Naive thymus-derived CD8-positive, alpha-beta T cell (primary cell): Measurements from ENCODE around the gene TOX4. TPM values are rescaled to one million over a fixed set of nuclear protein-coding genes. Genes with fewer than 3 reads are reported as not detected.

Experiments
- ATAC-seq, 2 donors: fragments of 150-1000 bp; cut with Tn5 transposase in 1 of 2; sonication (Bioruptor Pico), chemical (Tn5 transposase) in 1 of 2; 1 replicate in 1 of 2; 2 replicates in 1 of 2; pipeline ENCODE4 v1.10.0; 2021; ENCODE audit warnings: mild to moderate bottlenecking in 2 of 2, moderate library complexity in 2 of 2
- POLR2A ChIA-PET: fragments of 350-600 bp; sonication (Branson Sonifier 250); formaldehyde crosslinking; loops from one replicate; lab custom pipeline; 2021; ENCODE audit warnings: antibody characterized with exemption; lab: Charles Lee
- DNase-seq, 10 donors: peaks; one replicate each; pipeline versions ENCODE4 v3.0.0 to v3.0.0-alpha.2; 2020 to 2022
- H3K27ac Mint-ChIP-seq, 10 donors: one replicate each; pipeline ENCODE4 v1.8.0; 2020 to 2022; ENCODE audit warnings: mild to moderate bottlenecking in 10 of 10, mixed read lengths in 10 of 10, moderate library complexity in 4 of 10, inconsistent platforms in 1 of 10
- H3K27me3 Mint-ChIP-seq, 5 donors: one replicate each; pipeline ENCODE4 v1.8.0; 2021 to 2022; ENCODE audit warnings: mixed read lengths in 5 of 5
- H3K36me3 Mint-ChIP-seq, 3 donors: one replicate each; pipeline ENCODE4 v1.8.0; 2020 to 2022; ENCODE audit warnings: mixed read lengths in 3 of 3, mild to moderate bottlenecking in 2 of 3, inconsistent platforms in 1 of 3
- H3K4me1 Mint-ChIP-seq, 4 donors: one replicate each; pipeline ENCODE4 v1.8.0; 2021 to 2022; ENCODE audit warnings: mixed read lengths in 4 of 4
- H3K4me3 Mint-ChIP-seq, 10 donors: one replicate each; pipeline ENCODE4 v1.8.0; 2020 to 2022; ENCODE audit warnings: mild to moderate bottlenecking in 10 of 10, mixed read lengths in 10 of 10, moderate library complexity in 6 of 10, inconsistent platforms in 1 of 10
- H3K9me3 Mint-ChIP-seq, 9 donors: one replicate each; pipeline ENCODE4 v1.8.0; 2020 to 2022; ENCODE audit warnings: mixed read lengths in 9 of 9, mild to moderate bottlenecking in 3 of 9, inconsistent platforms in 1 of 9, moderate library complexity in 1 of 9
- polyA plus RNA-seq, 3 donors: library from polyadenylated mRNA; unstranded; fragments of 300-500 nt; fragmentation: Illumina TruSeq; gene quantifications; one replicate each; pipeline ENCODE4 v1.2.3, GENCODE V29; 2021
- total RNA-seq, 8 experiments: library from RNA in 2 of 8; stranded (reverse) in 2 of 8; gene quantifications; one replicate each; pipeline ENCODE4 v1.2.3 and lab custom pipeline; 2021 to 2026

Gene TOX4
- total and polyA plus RNA-seq, 5 experiments from 2014 or later = 68.6 to 90.2 (median 86.2) TPM

- Mint-ChIP-seq H3K4me1 (peaks cover 14 to 48% (median 42%) of the 10 kb centered on the region in 4 donors), H3K27ac (peak within 1 kb of the TSS; percentile 95 to 100 (median 100)), H3K4me3 (peak within 1 kb of the TSS; percentile 93 to 100 (median 99)), H3K36me3 (peaks cover 4 to 35% (median 6%) of the 10 kb centered on the region in 3 donors), H3K27me3 (no peaks in the 10 kb centered on the region), H3K9me3 (no peaks in the 10 kb centered on the region)
- POLR2A ChIA-PET = interaction anchor here (0.5 to 5.1 kb wide), 19 partner anchors 9 to 214 kb away, joined by 3 to 137 read pairs (median 4); partner anchors contain the start of genes METTL3, RAB2B, SALL2 and TOX4
- ATAC-seq (peak; percentile 96), DNase-seq (peak; percentile 95 to 100 (median 100))
Observed at GRCh38 chr14:21455912-21456667, 20.9 kb upstream of the TOX4 start, which contains the start of gene CHD8. CHD8 (minus strand) TSS chr14:21456123; CDS start chr14:21431643, 24,480 bp downstream.

GRCh38 chr14:21467616-21468015, 9.4 kb upstream of the TOX4 start:
- ATAC-seq = no peak
- Mint-ChIP-seq H3K9me3 (no peaks in the 10 kb centered on the region), H3K27me3 (no peaks in the 10 kb centered on the region), H3K4me3 (no peak overlapping the region), H3K36me3 (peaks cover 0 to 75% (median 10%) of the 10 kb centered on the region in 3 donors), H3K27ac (no peak overlapping the region), H3K4me1 (peaks cover 2 to 7% (median 3%) of the 10 kb centered on the region in 4 donors)
- POLR2A ChIA-PET = interaction anchor here (0.6 kb wide), 2 partner anchors 44 to 114 kb away, joined by 3 read pairs; no protein-coding TSS in a partner anchor
- no peak for DNase-seq

GRCh38 chr14:21475767-21476522, 1.1 kb upstream of the TOX4 start:
- no peak for DNase-seq
- POLR2A ChIA-PET = interaction anchor here (0.6 to 3.5 kb wide), 10 partner anchors 10 to 1148 kb away, joined by 3 to 42 read pairs (median 6); partner anchors contain the start of genes CHD8, METTL3, PIP4P1 and SALL2
- no peak for ATAC-seq
- Mint-ChIP-seq H3K27ac (peak overlapping the region in 9 of 10 donors; percentile 97 to 100 (median 99)), H3K36me3 (peaks cover 0 to 51% (median 1%) of the 10 kb centered on the region in 3 donors), H3K4me1 (peaks cover 13 to 48% (median 42%) of the 10 kb centered on the region in 4 donors), H3K9me3 (no peaks in the 10 kb centered on the region), H3K4me3 (peak overlapping the region; percentile 93 to 100 (median 100)), H3K27me3 (no peaks in the 10 kb centered on the region)

GRCh38 chr14:21476523-21476924, 471 bp upstream of the TOX4 start:
- no peaks in the 10 kb centered on the region for H3K9me3 Mint-ChIP-seq
- peaks cover 13 to 50% (median 43%) of the 10 kb centered on the region in 4 donors for H3K4me1 Mint-ChIP-seq
- H3K4me3 Mint-ChIP-seq = peak overlapping the region; percentile 93 to 100 (median 100)
- ATAC-seq (peak in 1 of 2 donors; percentile 59), DNase-seq (peak in 4 of 10 donors; percentile 74 to 91 (median 90))
- POLR2A ChIA-PET = interaction anchor here (0.6 to 3.5 kb wide), 11 partner anchors 10 to 1736 kb away, joined by 3 to 42 read pairs (median 5); partner anchors contain the start of genes CHD8, METTL3, PIP4P1 and SALL2
- H3K36me3 Mint-ChIP-seq = peaks cover 0 to 52% (median 1%) of the 10 kb centered on the region in 3 donors
- peak overlapping the region; percentile 97 to 100 (median 99) for H3K27ac Mint-ChIP-seq
- H3K27me3 Mint-ChIP-seq = no peaks in the 10 kb centered on the region

- peaks cover 0 to 12% (median 4%) of the 10 kb centered on the region in 4 donors for H3K4me1 Mint-ChIP-seq
- no peak overlapping the region for H3K4me3 Mint-ChIP-seq
- no peaks in the 10 kb centered on the region for H3K9me3 Mint-ChIP-seq
- H3K36me3 Mint-ChIP-seq = peaks cover 5 to 65% (median 11%) of the 10 kb centered on the region in 3 donors
- H3K27me3 Mint-ChIP-seq = no peaks in the 10 kb centered on the region
- no peak for DNase-seq
- ATAC-seq = no peak
- POLR2A ChIA-PET = no interaction called here
- H3K27ac Mint-ChIP-seq = peak overlapping the region in 1 of 10 donors; percentile 19
Observed at GRCh38 chr14:21486640-21487087, 9.7 kb downstream of the TOX4 start.

GRCh38 chr14:21494902-21495762, 18.1 kb downstream of the TOX4 start:
- POLR2A ChIA-PET = no interaction called here
- H3K4me3 Mint-ChIP-seq = no peak overlapping the region
- no peak for DNase-seq
- H3K27ac Mint-ChIP-seq = peak overlapping the region in 3 of 10 donors; percentile 11 to 36 (median 24)
- no peak for ATAC-seq
- peaks cover 11 to 19% (median 17%) of the 10 kb centered on the region in 4 donors for H3K4me1 Mint-ChIP-seq
- no peaks in the 10 kb centered on the region for H3K9me3 Mint-ChIP-seq
- H3K36me3 Mint-ChIP-seq = peaks cover 0 to 93% (median 28%) of the 10 kb centered on the region in 3 donors
- no peaks in the 10 kb centered on the region for H3K27me3 Mint-ChIP-seq

GRCh38 chr14:21496453-21496852, 19.5 kb downstream of the TOX4 start:
- no peaks in the 10 kb centered on the region for H3K27me3 Mint-ChIP-seq
- no peak overlapping the region for H3K4me3 Mint-ChIP-seq
- H3K27ac Mint-ChIP-seq = peak overlapping the region in 3 of 10 donors; percentile 15 to 49 (median 35)
- peaks cover 15 to 26% (median 19%) of the 10 kb centered on the region in 4 donors for H3K4me1 Mint-ChIP-seq
- H3K36me3 Mint-ChIP-seq = peaks cover 0 to 94% (median 24%) of the 10 kb centered on the region in 3 donors
- ATAC-seq = no peak
- H3K9me3 Mint-ChIP-seq = no peaks in the 10 kb centered on the region
- no peak for DNase-seq
- POLR2A ChIA-PET = interaction anchor here (0.5 to 0.7 kb wide), 2 partner anchors 39 to 61 kb away, joined by 3 read pairs; no protein-coding TSS in a partner anchor

- H3K4me3 Mint-ChIP-seq = peak overlapping the region in 3 of 10 donors; percentile 8 to 36 (median 26)
- peak; percentile 78 to 84 for ATAC-seq
- no peaks in the 10 kb centered on the region for H3K9me3 Mint-ChIP-seq
- peaks cover 0 to 96% (median 18%) of the 10 kb centered on the region in 3 donors for H3K36me3 Mint-ChIP-seq
- peak in 5 of 10 donors; percentile 35 to 70 (median 63) for DNase-seq
- H3K4me1 Mint-ChIP-seq = peaks cover 13 to 31% (median 24%) of the 10 kb centered on the region in 4 donors
- H3K27me3 Mint-ChIP-seq = no peaks in the 10 kb centered on the region
- H3K27ac Mint-ChIP-seq = peak overlapping the region; percentile 7 to 93 (median 81)
- POLR2A ChIA-PET = interaction anchor here (0.5 to 1.6 kb wide), 7 partner anchors 12 to 1696 kb away, joined by 3 to 5 read pairs (median 4); partner anchors contain the start of genes CHD8, METTL3 and SALL2
Observed at GRCh38 chr14:21498540-21499526, 21.8 kb downstream of the TOX4 start.

- POLR2A ChIA-PET = interaction anchor here (0.7 kb wide), 1 partner anchor 22 kb away, joined by 4 read pairs; no protein-coding TSS in a partner anchor
- Mint-ChIP-seq H3K36me3 (peaks cover 0 to 81% (median 9%) of the 10 kb centered on the region in 3 donors), H3K4me1 (peaks cover 14 to 40% (median 37%) of the 10 kb centered on the region in 4 donors), H3K4me3 (no peak overlapping the region), H3K27me3 (no peaks in the 10 kb centered on the region), H3K9me3 (no peaks in the 10 kb centered on the region), H3K27ac (peak overlapping the region in 1 of 10 donors; percentile 5)
- ATAC-seq = no peak
- no peak for DNase-seq
Observed at GRCh38 chr14:21501568-21501967, 24.6 kb downstream of the TOX4 start.

- DNase-seq = no peak
- Mint-ChIP-seq H3K36me3 (peaks cover 4 to 75% (median 9%) of the 10 kb centered on the region in 3 donors), H3K27me3 (no peaks in the 10 kb centered on the region), H3K9me3 (no peaks in the 10 kb centered on the region), H3K4me3 (no peak overlapping the region), H3K4me1 (peaks cover 17 to 52% (median 44%) of the 10 kb centered on the region in 4 donors), H3K27ac (peak overlapping the region in 3 of 10 donors; percentile 10 to 56 (median 37))
- POLR2A ChIA-PET = interaction anchor here (1.0 to 1.4 kb wide), 2 partner anchors 8 to 27 kb away, joined by 4 read pairs; partner anchors contain the start of genes METTL3, RAB2B and TOX4
- no peak for ATAC-seq
Observed at GRCh38 chr14:21503376-21503775, 26.4 kb downstream of the TOX4 start.
